Mucosa of stomach (tissue), 1 donor: ENCODE data around the gene NINL.

Experiments used
- H3K27me3 ChIP-seq: one replicate; pipeline ENCODE4 v1.7.0; 2013; ENCODE audit warnings: mild to moderate bottlenecking, low read length; ENCODE audit not compliant: control insufficient read depth, insufficient read depth
- H3K36me3 ChIP-seq: one replicate; pipeline ENCODE4 v1.7.0; 2013; ENCODE audit warnings: low read length; ENCODE audit not compliant: control insufficient read depth, insufficient read depth
- H3K4me1 ChIP-seq: one replicate; pipeline ENCODE4 v1.7.0; 2013; ENCODE audit warnings: mild to moderate bottlenecking, low read length; ENCODE audit not compliant: control insufficient read depth, insufficient read depth
- H3K4me3 ChIP-seq: one replicate; pipeline ENCODE4 v1.7.0; 2013; ENCODE audit warnings: low read length
- H3K9ac ChIP-seq: one replicate; pipeline ENCODE4 v1.7.0; 2013; ENCODE audit warnings: mild to moderate bottlenecking, low read length, moderate library complexity
- H3K9me3 ChIP-seq: one replicate; pipeline ENCODE4 v1.7.0; 2013; ENCODE audit warnings: mild to moderate bottlenecking, low read length, moderate library complexity; ENCODE audit not compliant: control insufficient read depth
- donor health status: Pancreatic carcinoma.

NINL gene

DNA sequence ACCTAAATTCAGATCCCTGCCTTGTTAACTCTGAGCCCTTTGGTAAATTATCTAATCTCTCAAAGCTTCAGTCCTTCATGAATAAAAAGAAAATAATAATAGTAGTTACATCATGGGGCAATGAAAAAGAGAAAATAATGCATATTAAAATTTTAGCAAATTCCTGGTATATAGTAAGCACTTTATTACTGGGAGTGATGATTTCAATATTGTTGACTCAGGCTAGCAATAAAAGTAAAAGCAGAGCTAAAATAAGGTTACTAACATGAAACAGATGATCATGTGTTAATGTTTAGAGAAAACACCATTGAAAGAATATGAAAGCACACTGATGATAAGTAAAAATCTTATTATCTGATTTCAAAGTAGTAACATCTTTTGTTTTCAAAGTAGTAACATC lies 164.2 kb downstream of the NINL start:
- Histone ChIP-seq H3K4me1 (no peaks in the 10 kb centered on the region), H3K27me3 (no peaks in the 10 kb centered on the region), H3K9ac (no peak overlapping the region), H3K9me3 (no peaks in the 10 kb centered on the region), H3K36me3 (no peaks in the 10 kb centered on the region), H3K4me3 (no peak overlapping the region)

- Histone ChIP-seq H3K36me3 (no peaks in the 10 kb centered on the region), H3K4me1 (no peaks in the 10 kb centered on the region), H3K27me3 (no peaks in the 10 kb centered on the region), H3K9ac (no peak overlapping the region), H3K9me3 (no peaks in the 10 kb centered on the region), H3K4me3 (no peak overlapping the region)
Measured at GRCh38 chr20:25418776-25419175, 166.6 kb downstream of the NINL start.

DNA sequence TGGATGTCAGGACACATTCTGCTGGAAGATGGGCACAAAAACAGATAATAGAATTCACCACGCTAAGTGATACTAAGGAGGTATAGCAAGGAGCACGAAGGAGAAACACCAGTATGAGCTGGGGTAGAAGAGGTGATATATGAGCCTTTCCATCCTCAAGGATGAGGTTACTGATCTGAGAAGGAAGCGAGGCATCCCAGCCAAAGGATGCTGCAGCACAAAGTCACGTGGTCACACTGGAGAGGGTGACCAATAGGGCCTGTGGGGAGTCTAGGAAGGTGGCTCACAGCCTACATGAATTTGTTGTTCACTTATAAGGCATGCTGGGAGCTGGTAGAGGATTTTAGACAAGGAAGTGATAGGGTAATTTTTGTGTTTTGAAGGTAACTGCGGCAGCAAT lies 176.4 kb downstream of the NINL start:
- peaks cover 10% of the 10 kb centered on the region for H3K4me1 ChIP-seq
- no peaks in the 10 kb centered on the region for H3K9me3 ChIP-seq
- no peak overlapping the region for H3K9ac ChIP-seq
- no peaks in the 10 kb centered on the region for H3K36me3 ChIP-seq
- H3K4me3 ChIP-seq = no peak overlapping the region
- no peaks in the 10 kb centered on the region for H3K27me3 ChIP-seq

DNA sequence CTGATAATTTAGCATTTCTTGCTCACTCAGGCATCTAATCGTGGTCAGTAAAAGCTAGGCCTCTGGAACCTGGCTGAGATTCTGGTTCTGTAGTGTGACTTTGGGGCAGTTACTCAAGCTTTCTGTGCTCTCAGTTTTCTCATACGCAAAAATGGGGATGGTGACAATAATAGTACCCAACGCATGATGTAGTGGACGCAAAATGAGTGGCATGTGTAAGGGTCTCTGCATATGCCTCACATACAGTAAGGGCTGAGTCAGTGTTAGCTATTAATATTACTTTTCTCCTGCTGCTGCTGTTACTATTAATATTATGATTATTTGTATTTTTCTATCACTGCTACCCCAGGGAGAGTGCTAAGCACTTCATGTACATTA lies 177.2 kb downstream of the NINL start:
- H3K36me3 ChIP-seq = no peaks in the 10 kb centered on the region
- H3K9me3 ChIP-seq = peaks cover 7% of the 10 kb centered on the region
- H3K27me3 ChIP-seq = no peaks in the 10 kb centered on the region
- peak overlapping the region; percentile 66 for H3K9ac ChIP-seq
- H3K4me1 ChIP-seq = peaks cover 10% of the 10 kb centered on the region
- peak overlapping the region; percentile 77 for H3K4me3 ChIP-seq

GRCh38 chr20:25407311-25408169 lies 177.8 kb downstream of the NINL start, which contains the start of gene GINS1:
TSS of gene GINS1 (plus strand) at chr20:25407673. CDS start at chr20:25407821, 148 bp downstream.
- peaks cover 10% of the 10 kb centered on the region for H3K4me1 ChIP-seq
- no peaks in the 10 kb centered on the region for H3K27me3 ChIP-seq
- peak within 1 kb of the TSS; percentile 66 for H3K9ac ChIP-seq
- H3K36me3 ChIP-seq = no peaks in the 10 kb centered on the region
- peak within 1 kb of the TSS; percentile 77 for H3K4me3 ChIP-seq
- peaks cover 9% of the 10 kb centered on the region for H3K9me3 ChIP-seq
